H1 (cell line): ENCODE data around the gene FIP1L1. TPM values are rescaled to one million over a fixed set of nuclear protein-coding genes. Genes with fewer than 3 reads are reported as not detected.

Experiments
- CHD7 ChIP-seq: fragments of 300-600 bp; sonication (generic); IDR thresholded peaks from 2 replicates; pipeline ENCODE4 v1.7.1; 2012; ENCODE audit warnings: low read length, moderate library complexity, mild to moderate bottlenecking, inconsistent platforms; ENCODE audit not compliant: insufficient replicate concordance
- NANOG ChIP-seq: IDR thresholded peaks from 2 replicates; pipeline ENCODE4 v1.6.1; 2011; ENCODE audit warnings: low read length, low read depth, mild to moderate bottlenecking, inconsistent platforms; ENCODE audit not compliant: insufficient read depth, poor library complexity, severe bottlenecking
- PHF8 ChIP-seq: fragments of 200-600 bp; sonication (generic); conservative IDR thresholded peaks from 2 replicates; pipeline ENCODE4 v1.7.1; 2012; ENCODE audit warnings: low read depth, mild to moderate bottlenecking, inconsistent platforms, low read length, moderate library complexity
- SUZ12 ChIP-seq: fragments of 200-600 bp; sonication (generic); IDR thresholded peaks from 2 replicates; pipeline ENCODE4 v1.6.1; 2012; ENCODE audit warnings: mild to moderate bottlenecking, inconsistent platforms, low read length, moderate library complexity, mixed read lengths
- polyA plus RNA-seq, 7 experiments: library from polyadenylated mRNA; depleted of rRNA in 3 of 7; stranded (reverse) in 5 of 7; unstranded in 2 of 7; fragments of >200 nt in 5 of 7; fragments of 200-250 nt in 2 of 7; gene quantifications; 1 replicate in 5 of 7; 2 replicates in 1 of 7; 4 replicates in 1 of 7; pipeline versions ENCODE4 v1.2.1 to v1.2.3, GENCODE V29; 2011 to 2013; ENCODE audit warnings: missing spikeins in 2 of 7, mixed read lengths in 2 of 7
- total RNA-seq: library from RNA; stranded (reverse); fragmentation: NEBNext Ultra II Directional; extraction: Animal tissue kit (Norgen Biotek cat#: 25700); gene quantifications from 2 replicates; pipeline ENCODE4 v1.2.1, GENCODE V29; 2021

The FIP1L1 gene
- total and polyA plus RNA-seq, 2 of the 8 experiments (the other 6 are each of a cell fraction or from before 2014, with no cell fraction given): 19.5 to 53.7 TPM

- no peak for TF ChIP-seq SUZ12
- no peak for TF ChIP-seq NANOG
- TF ChIP-seq CHD7: no peak
- no peak for TF ChIP-seq PHF8
These were observed 23.3 kb upstream of the FIP1L1 start (continued) for GRCh38 chr4:53354012-53354722.
